Stimulated activated CD4-positive, alpha-beta T cell treated with anti-CD3 and anti-CD28 coated beads, Interleukin-1b, Interleukin-23, amount 100 ng/mL, for 1 hour (primary cell): Measurements from ENCODE around the gene CFH.
"Not testable (repeated sequence)": the region's sequence is repeated elsewhere in the genome, so short reads cannot be mapped to it uniquely, and the experiment has no call there.

Experiments
- DNase-seq, 2 donors: peaks; one replicate each; pipeline ENCODE4 v3.0.0-alpha.2; 2020; ENCODE audit warnings: low read depth in 2 of 2

CFH gene

GRCh38 chr1:196651637-196652215, at the start of gene CFH:
Gene CFH (plus strand): TSS chr1:196652043. CDS start chr1:196652118, 75 bp downstream.
- DNase-seq: no peak

GRCh38 chr1:196603651-196604050, 48.2 kb upstream of the CFH start:
- no peak for DNase-seq

- DNase-seq: no peak
These were observed 43.9 kb upstream of the CFH start for GRCh38 chr1:196607981-196608380.

- DNase-seq: no peak
These were observed 43.2 kb upstream of the CFH start, which contains the start of gene KCNT2 for GRCh38 chr1:196608390-196609369. Gene KCNT2 (minus strand): TSS chr1:196608440. CDS start chr1:196608309, 131 bp downstream.

GRCh38 chr1:196609370-196609737, 42.5 kb upstream of the CFH start:
- DNase-seq: no peak

- DNase-seq: no peak
These were observed 40.0 kb upstream of the CFH start for GRCh38 chr1:196611873-196612272.

- no peak for DNase-seq
These were observed 32.1 kb upstream of the CFH start for GRCh38 chr1:196619721-196620120.

- DNase-seq: no peak
These were observed 28.8 kb upstream of the CFH start for GRCh38 chr1:196623079-196623478.

GRCh38 chr1:196628838-196629237, 23.0 kb upstream of the CFH start:
- no peak for DNase-seq

- DNase-seq: no peak
These were observed 14.2 kb upstream of the CFH start for GRCh38 chr1:196637606-196638005.

- no peak for DNase-seq
These were observed 13.4 kb upstream of the CFH start for GRCh38 chr1:196638466-196638865.

GRCh38 chr1:196639291-196639690, 12.6 kb upstream of the CFH start:
- DNase-seq: not testable (repeated sequence)

- DNase-seq: no peak
These were observed 10.9 kb upstream of the CFH start for GRCh38 chr1:196640976-196641375.

GRCh38 chr1:196649990-196650389, 1.9 kb upstream of the CFH start:
- no peak for DNase-seq

GRCh38 chr1:196650403-196650802, 1.4 kb upstream of the CFH start:
- no peak for DNase-seq

- DNase-seq: no peak
These were observed 764 bp upstream of the CFH start for GRCh38 chr1:196651079-196651478.

- no peak for DNase-seq
These were observed 2.4 kb downstream of the CFH start for GRCh38 chr1:196654271-196654670.

GRCh38 chr1:196655071-196655470, 3.2 kb downstream of the CFH start:
- no peak for DNase-seq

- DNase-seq: no peak
These were observed 3.7 kb downstream of the CFH start for GRCh38 chr1:196655494-196655893.

- DNase-seq: no peak
These were observed 7.6 kb downstream of the CFH start for GRCh38 chr1:196659471-196659870.

GRCh38 chr1:196660272-196660671, 8.4 kb downstream of the CFH start:
- no peak for DNase-seq

- DNase-seq: no peak
These were observed 9.0 kb downstream of the CFH start for GRCh38 chr1:196660852-196661251.

GRCh38 chr1:196661345-196661744, 9.5 kb downstream of the CFH start:
- no peak for DNase-seq
